Psoas muscle (tissue), 8 donors: ENCODE measurements around the gene MTG1. TPM values are rescaled to one million over a fixed set of nuclear protein-coding genes. Genes with fewer than 3 reads are reported as not detected.

Experiments used
- ATAC-seq, 4 donors: fragments of 200-7000 bp; cut with Tn5 transposase; one replicate each; pipeline ENCODE4 v1.9.1; 2020; ENCODE audit warnings: moderate library complexity in 3 of 4, mild to moderate bottlenecking in 2 of 4
- DNase-seq, 2 donors: peaks; one replicate each; pipeline ENCODE4 v3.0.0-alpha.2; 2020
- H3K27ac ChIP-seq: fragments of 200-600 bp; one replicate; pipeline ENCODE4 v1.8.0; 2022
- H3K27me3 ChIP-seq, 3 donors: fragments of 200-600 bp in 1 of 3; one replicate each; pipeline versions ENCODE4 v1.6.1 to v1.8.0; 2013 to 2022; ENCODE audit warnings: low read length in 2 of 3, mild to moderate bottlenecking in 2 of 3, moderate library complexity in 1 of 3; ENCODE audit not compliant: insufficient read depth in 3 of 3
- H3K36me3 ChIP-seq, 2 donors: fragments of 200-600 bp in 1 of 2; one replicate each; pipeline versions ENCODE4 v1.6.1 to v1.8.0; 2013 to 2022; ENCODE audit warnings: low read depth in 1 of 2, mild to moderate bottlenecking in 1 of 2, moderate library complexity in 1 of 2; ENCODE audit not compliant: insufficient read depth in 1 of 2
- H3K4me1 ChIP-seq: fragments of 200-600 bp; one replicate; pipeline ENCODE4 v1.8.0; 2022
- H3K4me3 ChIP-seq: fragments of 200-600 bp; one replicate; pipeline ENCODE4 v1.8.0; 2022; ENCODE audit warnings: mild to moderate bottlenecking
- H3K9me3 ChIP-seq: fragments of 200-600 bp; one replicate; pipeline ENCODE4 v1.8.0; 2022
- CTCF ChIP-seq: fragments of 200-600 bp; IDR thresholded peaks from one replicate; pipeline ENCODE4 v1.8.0; 2022; ENCODE audit warnings: antibody characterized with exemption
- WGBS, 3 donors: extraction: QIAGEN DNeasy Blood & Tissue Kit; methylation state at CpG; one replicate each; pipeline versions ENCODE4 v1.1.6 to v1.1.7; 2013; 5-methylcytosine and 5-hydroxymethylcytosine counted together
- intact Hi-C, 2 donors: fragments of 100-400 bp; cut with DNase I; formaldehyde crosslinking; loops; one replicate each; pipeline versions ENCODE4 v1.11.0 to v1.14.2; 2022
- polyA plus RNA-seq, 3 donors: library from polyadenylated mRNA; stranded (reverse); fragments of 200-250 nt; gene quantifications; one replicate each; pipeline ENCODE4 v1.2.3, GENCODE V29; 2013
- total RNA-seq, 4 donors: library from RNA; stranded (reverse); fragmentation: NEBNext Ultra II Directional in 2 of 4; extraction: Animal tissue kit (Norgen Biotek cat#: 25700) in 2 of 4; gene quantifications; one replicate each; pipeline versions ENCODE4 v1.2.1 to v1.2.4, GENCODE V29; 2021 to 2023
- donor health status: healthy with polysubstance abuse.
- donor health status: DM: no; HTN: no; CAD: no; lungs with moderate emphysema.
- donor health status: Bipolar disorder and iron deficiency.
- donor health status: healthy.
- donor health status: DM: yes; HTN: yes; CAD: no.
- donor health status: DM: no; HTN: no; CAD: no.
- donor health status: DM: no; HTN: no; CAD: no.
- donor health status: DM: yes; HTN: yes; CAD: no.

The MTG1 gene
- total and polyA plus RNA-seq, 7 donors: 22.7 to 67.1 (median 31.5) TPM

- WGBS, 3 donors: 95% methylated on average over 12 of the region's 12 CpGs
- no peak overlapping the region for H3K4me3 ChIP-seq
- ATAC-seq: peak in 1 of 4 donors; percentile 23
- no peak for DNase-seq
- no peaks in the 10 kb centered on the region for H3K9me3 ChIP-seq
- H3K27ac ChIP-seq: no peak overlapping the region
- H3K36me3 ChIP-seq: peaks cover 12 to 95% of the 10 kb centered on the region in 2 donors
- H3K27me3 ChIP-seq: no peaks in the 10 kb centered on the region
- H3K4me1 ChIP-seq: no peaks in the 10 kb centered on the region
- no peak for TF ChIP-seq CTCF
- intact Hi-C loops: no loop called here
These were observed 7.5 kb downstream of the MTG1 start for GRCh38 chr10:133401500-133401899.

GRCh38 chr10:133401981-133402725 lies 8.2 kb downstream of the MTG1 start:
- no peak overlapping the region for H3K27ac ChIP-seq
- H3K4me3 ChIP-seq: no peak overlapping the region
- no peaks in the 10 kb centered on the region for H3K9me3 ChIP-seq
- H3K36me3 ChIP-seq: peaks cover 12 to 95% of the 10 kb centered on the region in 2 donors
- DNase-seq (peak in 1 of 2 donors; percentile 47), ATAC-seq (no peak)
- no peaks in the 10 kb centered on the region for H3K27me3 ChIP-seq
- WGBS, 3 donors: 95 to 96% (median 95%) methylated on average over 21 of the region's 21 CpGs
- intact Hi-C loops: no loop called here
- TF ChIP-seq CTCF: no peak
- H3K4me1 ChIP-seq: no peaks in the 10 kb centered on the region

- TF ChIP-seq CTCF: no peak
- Histone ChIP-seq H3K4me1 (no peaks in the 10 kb centered on the region), H3K27ac (no peak overlapping the region), H3K9me3 (no peaks in the 10 kb centered on the region), H3K27me3 (no peaks in the 10 kb centered on the region), H3K36me3 (peaks cover 15 to 97% of the 10 kb centered on the region in 2 donors), H3K4me3 (no peak overlapping the region)
- ATAC-seq: no peak
- WGBS, 3 donors: 87 to 88% (median 87%) methylated on average over 16 of the region's 16 CpGs
- DNase-seq: no peak
- intact Hi-C loops: no loop called here
These were observed 9.4 kb downstream of the MTG1 start for GRCh38 chr10:133403359-133403758.

GRCh38 chr10:133403784-133404183 lies 9.8 kb downstream of the MTG1 start:
- no peak for TF ChIP-seq CTCF
- Histone ChIP-seq H3K4me1 (no peaks in the 10 kb centered on the region), H3K9me3 (no peaks in the 10 kb centered on the region), H3K27ac (no peak overlapping the region), H3K4me3 (no peak overlapping the region), H3K27me3 (no peaks in the 10 kb centered on the region), H3K36me3 (peaks cover 17 to 97% of the 10 kb centered on the region in 2 donors)
- DNase-seq (no peak), ATAC-seq (no peak)
- 88 to 91% (median 90%) methylated on average over 5 of the region's 5 CpGs for WGBS, 3 donors
- intact Hi-C loops: no loop called here

- peaks cover 11 to 97% of the 10 kb centered on the region in 2 donors for H3K36me3 ChIP-seq
- intact Hi-C loops: no loop called here
- DNase-seq (no peak), ATAC-seq (no peak)
- H3K4me3 ChIP-seq: no peak overlapping the region
- TF ChIP-seq CTCF: no peak
- WGBS, 3 donors: 66 to 73% (median 67%) methylated on average over 2 of the region's 2 CpGs
- no peaks in the 10 kb centered on the region for H3K9me3 ChIP-seq
- no peaks in the 10 kb centered on the region for H3K27me3 ChIP-seq
- no peak overlapping the region for H3K27ac ChIP-seq
- no peaks in the 10 kb centered on the region for H3K4me1 ChIP-seq
These were observed 11.3 kb downstream of the MTG1 start for GRCh38 chr10:133405272-133405671.
